Neutrophil (primary cell): ENCODE data around the gene PPP2R2D.

ENCODE experiments used
- H3K27ac ChIP-seq: fragments of 200-600 bp; sonication (generic); 2 replicates; pipeline ENCODE4 v1.5.1; 2016; ENCODE audit warnings: mild to moderate bottlenecking, moderate library complexity
- H3K27me3 ChIP-seq: fragments of 200-600 bp; sonication (generic); 2 replicates; pipeline ENCODE4 v1.6.0; 2016; ENCODE audit warnings: mild to moderate bottlenecking
- H3K36me3 ChIP-seq: fragments of 200-600 bp; sonication (generic); 2 replicates; pipeline ENCODE4 v1.5.1; 2017
- H3K4me1 ChIP-seq, 2 experiments: fragments of 200-600 bp in 1 of 2; sonication (generic) in 1 of 2; 1 replicate in 1 of 2; 2 replicates in 1 of 2; pipeline versions ENCODE4 v1.5.1 to v1.6.1; 2013 to 2016; ENCODE audit warnings: low read depth in 1 of 2, low read length in 1 of 2, mild to moderate bottlenecking in 1 of 2, moderate library complexity in 1 of 2; ENCODE audit not compliant: control insufficient read depth in 1 of 2, insufficient read depth in 1 of 2
- H3K4me3 ChIP-seq, 2 experiments: fragments of 200-600 bp in 1 of 2; sonication (generic) in 1 of 2; 1 replicate in 1 of 2; 2 replicates in 1 of 2; pipeline ENCODE4 v1.5.1; 2013 to 2016; ENCODE audit warnings: low read depth in 1 of 2, low read length in 1 of 2, mild to moderate bottlenecking in 1 of 2, moderate library complexity in 1 of 2
- H3K9me3 ChIP-seq: fragments of 200-600 bp; sonication (generic); 2 replicates; pipeline ENCODE4 v1.5.1; 2016
- TF ChIP-seq, protein P1 (sequence below): fragments of 200-600 bp; sonication (generic); IDR thresholded peaks from 2 replicates; pipeline ENCODE4 v1.5.1; 2016; ENCODE audit warnings: antibody characterized with exemption

PPP2R2D gene

DNA sequence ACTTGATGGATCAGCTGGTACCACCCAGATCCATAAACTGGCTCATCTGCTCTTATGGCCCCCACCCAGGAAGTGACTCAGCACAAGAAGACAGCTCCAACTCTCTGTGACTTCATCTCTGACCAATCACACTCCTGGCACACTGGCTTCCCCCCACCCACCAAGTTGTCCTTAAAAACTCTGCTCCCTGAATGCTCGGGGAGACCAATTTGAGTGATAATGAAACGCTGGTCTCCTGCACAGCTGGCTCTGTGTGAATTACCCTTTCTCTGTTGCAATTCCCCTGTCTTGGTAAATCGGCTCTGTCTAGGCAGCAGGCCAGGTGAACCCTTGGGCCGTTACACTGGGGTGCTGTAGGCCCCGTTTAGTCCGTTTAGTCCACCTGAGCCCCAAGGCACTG, 104.3 kb downstream of the PPP2R2D start:
- TF ChIP-seq, protein P1, sequence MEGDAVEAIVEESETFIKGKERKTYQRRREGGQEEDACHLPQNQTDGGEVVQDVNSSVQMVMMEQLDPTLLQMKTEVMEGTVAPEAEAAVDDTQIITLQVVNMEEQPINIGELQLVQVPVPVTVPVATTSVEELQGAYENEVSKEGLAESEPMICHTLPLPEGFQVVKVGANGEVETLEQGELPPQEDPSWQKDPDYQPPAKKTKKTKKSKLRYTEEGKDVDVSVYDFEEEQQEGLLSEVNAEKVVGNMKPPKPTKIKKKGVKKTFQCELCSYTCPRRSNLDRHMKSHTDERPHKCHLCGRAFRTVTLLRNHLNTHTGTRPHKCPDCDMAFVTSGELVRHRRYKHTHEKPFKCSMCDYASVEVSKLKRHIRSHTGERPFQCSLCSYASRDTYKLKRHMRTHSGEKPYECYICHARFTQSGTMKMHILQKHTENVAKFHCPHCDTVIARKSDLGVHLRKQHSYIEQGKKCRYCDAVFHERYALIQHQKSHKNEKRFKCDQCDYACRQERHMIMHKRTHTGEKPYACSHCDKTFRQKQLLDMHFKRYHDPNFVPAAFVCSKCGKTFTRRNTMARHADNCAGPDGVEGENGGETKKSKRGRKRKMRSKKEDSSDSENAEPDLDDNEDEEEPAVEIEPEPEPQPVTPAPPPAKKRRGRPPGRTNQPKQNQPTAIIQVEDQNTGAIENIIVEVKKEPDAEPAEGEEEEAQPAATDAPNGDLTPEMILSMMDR = no peak
- H3K4me3 ChIP-seq = no peak overlapping the region
- H3K27me3 ChIP-seq = peaks cover 36% of the 10 kb centered on the region
- H3K36me3 ChIP-seq = no peaks in the 10 kb centered on the region
- H3K9me3 ChIP-seq = no peaks in the 10 kb centered on the region
- no peaks in the 10 kb centered on the region for H3K4me1 ChIP-seq
- H3K27ac ChIP-seq = no peak overlapping the region

DNA sequence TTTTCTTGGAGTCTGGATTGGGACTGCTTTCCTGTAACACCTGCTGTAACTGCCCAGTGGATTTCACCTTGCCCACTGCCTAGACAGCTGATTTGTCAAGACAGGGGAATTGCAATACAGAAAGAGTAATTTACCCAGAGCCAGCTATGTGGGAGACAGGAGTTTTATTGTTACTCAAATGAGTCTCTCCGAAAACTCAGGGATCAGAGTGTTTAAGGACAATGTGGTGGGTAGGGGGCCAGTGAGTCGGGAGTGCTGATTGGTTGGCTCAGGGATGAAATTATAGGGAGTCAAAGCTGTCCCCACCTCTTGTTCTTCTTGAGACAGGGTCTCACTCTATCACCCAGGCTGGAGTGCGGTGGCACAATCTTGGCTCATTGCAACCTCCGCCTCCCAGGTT, 106.2 kb downstream of the PPP2R2D start:
- Histone ChIP-seq H3K36me3 (no peaks in the 10 kb centered on the region), H3K27me3 (peaks cover 49% of the 10 kb centered on the region), H3K9me3 (no peaks in the 10 kb centered on the region), H3K4me3 (no peak overlapping the region), H3K4me1 (peaks cover 0 to 8% of the 10 kb centered on the region in 2 experiments), H3K27ac (no peak overlapping the region)
- TF ChIP-seq, protein P1 = no peak

DNA sequence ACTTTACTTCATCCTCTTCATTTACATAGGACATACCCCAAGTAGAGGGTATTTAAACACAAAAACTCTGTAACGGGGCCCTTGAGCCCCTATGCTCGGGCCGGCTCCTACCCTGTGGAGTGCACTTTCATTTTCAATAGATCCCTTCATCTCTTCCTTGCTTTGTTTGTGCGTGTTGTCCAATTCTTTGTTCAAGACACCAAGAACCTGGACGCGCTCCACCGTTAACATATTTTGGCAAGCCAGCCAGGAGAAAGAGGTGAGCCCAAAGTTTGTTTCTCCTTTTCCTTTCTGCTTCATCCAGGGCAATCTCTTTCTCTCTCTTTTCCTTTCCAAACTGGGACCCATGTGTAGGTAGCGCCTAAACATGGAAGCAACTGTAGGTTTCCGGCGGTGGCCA, 106.9 kb downstream of the PPP2R2D start:
- Histone ChIP-seq H3K4me3 (no peak overlapping the region), H3K27me3 (peaks cover 46% of the 10 kb centered on the region)

More for the DNA sequence above, 106.9 kb downstream of the PPP2R2D start:
- Histone ChIP-seq H3K4me1 (peaks cover 0 to 8% of the 10 kb centered on the region in 2 experiments), H3K36me3 (no peaks in the 10 kb centered on the region), H3K9me3 (no peaks in the 10 kb centered on the region), H3K27ac (no peak overlapping the region)
- TF ChIP-seq, protein P1 = no peak
